Testis (tissue), 5 donors: ENCODE measurements around the gene TADA2A. TPM values are rescaled to one million over a fixed set of nuclear protein-coding genes. Genes with fewer than 3 reads are reported as not detected.

Experiments
- DNase-seq: peaks from one replicate; pipeline ENCODE4 v3.0.0-alpha.2; 2019
- H3K27ac ChIP-seq, 2 donors: fragments of 200-600 bp; sonication (generic); one replicate each; pipeline ENCODE4 v1.5.1; 2019
- H3K27me3 ChIP-seq: fragments of 200-600 bp; sonication (generic); one replicate; pipeline ENCODE4 v1.5.1; 2019
- H3K36me3 ChIP-seq: fragments of 200-600 bp; sonication (generic); one replicate; pipeline ENCODE4 v1.5.1; 2017; ENCODE audit warnings: low read depth; ENCODE audit errors: missing control alignments
- H3K4me1 ChIP-seq: fragments of 200-600 bp; sonication (generic); one replicate; pipeline ENCODE4 v1.5.1; 2019
- H3K4me3 ChIP-seq, 2 donors: fragments of 200-600 bp; sonication (generic); one replicate each; pipeline ENCODE4 v1.5.1; 2017 to 2019
- H3K9me3 ChIP-seq: fragments of 200-600 bp; sonication (generic); one replicate; pipeline ENCODE4 v1.5.1; 2017
- POLR2A ChIP-seq: fragments of 450-650 bp; IDR thresholded peaks from one replicate; pipeline ENCODE4 v1.6.1; 2017; ENCODE audit warnings: antibody characterized with exemption, mild to moderate bottlenecking, moderate library complexity
- WGBS, 2 donors: methylation state at CpG; one replicate each; pipeline ENCODE4 v1.1.5; 2018; 5-methylcytosine and 5-hydroxymethylcytosine counted together
- intact Hi-C: fragments of 100-400 bp; cut with DNase I; formaldehyde crosslinking; loops from one replicate; pipeline ENCODE4 v1.15.1; 2023; ENCODE audit warnings: low total_unique reads
- long read RNA-seq, 2 donors: transcript quantifications; one replicate each; lab custom pipeline, GENCODE V29; 2026
- polyA plus RNA-seq: library from polyadenylated mRNA; stranded (reverse); fragments of 350-450 nt; fragmentation: Illumina TruSeq; extraction: RNeasy Lipid Tissue Mini Kit (QIAGEN cat#74804); gene quantifications from one replicate; pipeline ENCODE4 v1.2.3, GENCODE V29; 2014; ENCODE audit warnings: low read depth, low replicate concordance; ENCODE audit not compliant: insufficient read depth
- total RNA-seq, 2 donors: library from RNA; depleted of rRNA; stranded (reverse); fragments of >200 nt; gene quantifications; one replicate each; pipeline ENCODE4 v1.2.3, GENCODE V29; 2016
- TF ChIP-seq, protein P1 (sequence below), 3 experiments: fragments of 450-650 bp in 2 of 3; fragments of 200-600 bp in 1 of 3; sonication (generic) in 1 of 3; IDR thresholded peaks; one replicate each; pipeline ENCODE4 v1.5.1; 2016 to 2019; ENCODE audit warnings: antibody characterized with exemption in 3 of 3, mild to moderate bottlenecking in 2 of 3, moderate library complexity in 1 of 3

The TADA2A gene, protein sequence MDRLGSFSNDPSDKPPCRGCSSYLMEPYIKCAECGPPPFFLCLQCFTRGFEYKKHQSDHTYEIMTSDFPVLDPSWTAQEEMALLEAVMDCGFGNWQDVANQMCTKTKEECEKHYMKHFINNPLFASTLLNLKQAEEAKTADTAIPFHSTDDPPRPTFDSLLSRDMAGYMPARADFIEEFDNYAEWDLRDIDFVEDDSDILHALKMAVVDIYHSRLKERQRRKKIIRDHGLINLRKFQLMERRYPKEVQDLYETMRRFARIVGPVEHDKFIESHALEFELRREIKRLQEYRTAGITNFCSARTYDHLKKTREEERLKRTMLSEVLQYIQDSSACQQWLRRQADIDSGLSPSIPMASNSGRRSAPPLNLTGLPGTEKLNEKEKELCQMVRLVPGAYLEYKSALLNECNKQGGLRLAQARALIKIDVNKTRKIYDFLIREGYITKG
- 10 to 100 TPM; 44.0 to 62.8 TPM for total RNA-seq
- 33.5 TPM for polyA plus RNA-seq
- long read RNA-seq, donor 1, full-length matches to known transcripts, result 5 of 5 reads
- long read RNA-seq, donor 1, partial matches to known transcripts, result 0 of 5 reads
- long read RNA-seq, donor 1, other reads (novel, unspliced or antisense), result 0 of 5 reads
- long read RNA-seq, donor 2, full-length matches to known transcripts, result 2 of 2 reads
- long read RNA-seq, donor 2, partial matches to known transcripts, result 0 of 2 reads
- long read RNA-seq, donor 2, other reads (novel, unspliced or antisense), result 0 of 2 reads

DNA sequence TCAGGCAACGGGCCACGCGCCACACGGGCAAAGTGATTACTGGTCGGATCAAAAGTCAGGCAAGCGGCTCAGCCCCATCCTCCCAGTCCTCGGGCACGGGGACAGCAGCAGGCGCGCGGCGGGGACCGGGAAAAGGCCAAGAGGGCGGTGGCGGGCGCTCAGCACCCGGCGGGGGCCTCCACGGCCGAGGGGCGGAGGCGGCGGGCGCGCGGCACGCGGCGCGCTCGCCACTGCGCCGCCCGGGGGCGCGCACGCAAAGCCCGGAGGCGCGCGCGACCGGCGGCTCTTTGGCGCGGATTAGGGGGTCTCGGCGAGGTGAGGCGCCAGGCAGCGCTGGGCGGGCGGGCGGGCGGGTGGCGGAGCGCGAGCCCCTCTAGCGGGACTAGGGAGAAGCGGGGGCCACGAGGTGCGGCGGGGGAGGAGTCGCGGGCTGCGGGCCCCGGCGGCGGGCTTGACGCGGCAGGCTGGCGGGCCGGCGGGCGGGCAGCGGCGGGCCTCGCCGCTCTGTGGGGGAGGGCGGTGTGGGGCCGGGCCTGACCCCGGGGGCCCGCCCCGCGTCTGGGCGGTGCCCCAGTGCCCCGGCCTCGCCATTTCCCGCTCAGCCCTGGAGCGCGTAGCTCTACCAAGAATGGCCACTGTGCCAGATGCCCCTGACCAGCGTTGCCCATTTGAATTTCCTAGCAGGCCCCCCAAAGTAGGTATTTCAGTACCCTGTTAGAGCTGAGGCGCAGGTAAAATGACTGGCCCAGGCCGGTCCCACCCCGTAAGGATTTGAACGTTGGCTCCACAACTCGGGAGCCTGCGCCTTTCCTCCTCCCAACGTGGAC, at the start of gene TADA2A, which contains the start of gene ACACA:
TADA2A (plus strand) TSS at position 252 of the 827 bp plus-strand sequence. CDS start 4,480 bp downstream, outside the sequence.
ACACA (minus strand) TSS at position 202 of the 827 bp plus-strand sequence. CDS start 537 bp downstream, outside the sequence.
- no peak for TF ChIP-seq POLR2A
- TF ChIP-seq, protein P1, sequence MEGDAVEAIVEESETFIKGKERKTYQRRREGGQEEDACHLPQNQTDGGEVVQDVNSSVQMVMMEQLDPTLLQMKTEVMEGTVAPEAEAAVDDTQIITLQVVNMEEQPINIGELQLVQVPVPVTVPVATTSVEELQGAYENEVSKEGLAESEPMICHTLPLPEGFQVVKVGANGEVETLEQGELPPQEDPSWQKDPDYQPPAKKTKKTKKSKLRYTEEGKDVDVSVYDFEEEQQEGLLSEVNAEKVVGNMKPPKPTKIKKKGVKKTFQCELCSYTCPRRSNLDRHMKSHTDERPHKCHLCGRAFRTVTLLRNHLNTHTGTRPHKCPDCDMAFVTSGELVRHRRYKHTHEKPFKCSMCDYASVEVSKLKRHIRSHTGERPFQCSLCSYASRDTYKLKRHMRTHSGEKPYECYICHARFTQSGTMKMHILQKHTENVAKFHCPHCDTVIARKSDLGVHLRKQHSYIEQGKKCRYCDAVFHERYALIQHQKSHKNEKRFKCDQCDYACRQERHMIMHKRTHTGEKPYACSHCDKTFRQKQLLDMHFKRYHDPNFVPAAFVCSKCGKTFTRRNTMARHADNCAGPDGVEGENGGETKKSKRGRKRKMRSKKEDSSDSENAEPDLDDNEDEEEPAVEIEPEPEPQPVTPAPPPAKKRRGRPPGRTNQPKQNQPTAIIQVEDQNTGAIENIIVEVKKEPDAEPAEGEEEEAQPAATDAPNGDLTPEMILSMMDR (IDR thresholded peaks at IDR 0.05), result peak in 1 of 3 experiments; percentile 11
- Histone ChIP-seq H3K4me1 (no peaks in the 10 kb centered on the region), H3K9me3 (no peaks in the 10 kb centered on the region), H3K27me3 (no peaks in the 10 kb centered on the region), H3K4me3 (peak within 1 kb of the TSS; percentile 82 to 88), H3K36me3 (no peaks in the 10 kb centered on the region), H3K27ac (peak within 1 kb of the TSS; percentile 73 to 89)
- DNase-seq, result peak; percentile 79
- intact Hi-C loops, result no loop called here
- WGBS, 2 donors, result 0 to 1% methylated on average over 5 to 64 of the region's 98 CpGs

DNA sequence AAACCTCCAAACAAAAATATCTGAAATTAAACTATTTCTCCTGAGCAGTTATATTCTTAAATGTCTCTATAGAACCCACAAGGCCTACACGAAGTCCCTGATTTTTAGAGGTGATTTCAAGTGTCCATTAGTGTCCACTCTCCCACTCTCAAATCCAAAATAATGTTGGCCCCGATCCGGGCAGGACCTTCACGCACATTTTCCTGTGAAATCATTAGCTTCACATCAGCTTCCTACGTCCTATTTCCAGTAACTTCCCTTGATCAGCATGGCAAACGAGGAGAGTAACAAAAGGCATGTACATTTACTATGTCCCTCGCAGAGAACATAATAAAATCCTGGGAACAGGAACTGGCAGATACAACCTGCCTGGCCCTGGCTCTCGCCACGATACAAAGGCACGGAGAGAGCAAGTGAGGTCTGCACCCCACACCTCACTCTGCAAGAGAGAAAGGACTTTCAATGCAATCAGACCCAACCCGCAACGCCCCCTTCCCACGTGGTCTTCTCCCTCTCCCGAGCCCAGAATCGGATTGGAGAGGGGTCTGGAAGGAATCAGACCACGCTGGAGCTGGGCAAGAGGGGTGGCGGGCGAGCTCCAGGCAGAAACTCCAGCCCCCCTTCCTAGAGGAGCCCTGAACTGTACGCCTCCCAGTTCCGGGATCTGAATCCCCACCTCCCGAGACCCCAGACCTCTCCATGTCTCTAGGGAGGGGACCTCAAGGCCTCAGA, 48.4 kb upstream of the TADA2A start:
- Histone ChIP-seq H3K4me3 (peak overlapping the region; percentile 66 to 82), H3K4me1 (peaks cover 14% of the 10 kb centered on the region), H3K9me3 (no peaks in the 10 kb centered on the region), H3K36me3 (no peaks in the 10 kb centered on the region), H3K27me3 (no peaks in the 10 kb centered on the region), H3K27ac (peak overlapping the region; percentile 88 to 94)
- TF ChIP-seq, protein P1 (IDR thresholded peaks at IDR 0.05), result no peak
- no peak for TF ChIP-seq POLR2A
- peak; percentile 71 for DNase-seq
- 0 to 2% methylated on average over 14 to 21 of the region's 21 CpGs for WGBS, 2 donors
- intact Hi-C loops, result no loop called here

DNA sequence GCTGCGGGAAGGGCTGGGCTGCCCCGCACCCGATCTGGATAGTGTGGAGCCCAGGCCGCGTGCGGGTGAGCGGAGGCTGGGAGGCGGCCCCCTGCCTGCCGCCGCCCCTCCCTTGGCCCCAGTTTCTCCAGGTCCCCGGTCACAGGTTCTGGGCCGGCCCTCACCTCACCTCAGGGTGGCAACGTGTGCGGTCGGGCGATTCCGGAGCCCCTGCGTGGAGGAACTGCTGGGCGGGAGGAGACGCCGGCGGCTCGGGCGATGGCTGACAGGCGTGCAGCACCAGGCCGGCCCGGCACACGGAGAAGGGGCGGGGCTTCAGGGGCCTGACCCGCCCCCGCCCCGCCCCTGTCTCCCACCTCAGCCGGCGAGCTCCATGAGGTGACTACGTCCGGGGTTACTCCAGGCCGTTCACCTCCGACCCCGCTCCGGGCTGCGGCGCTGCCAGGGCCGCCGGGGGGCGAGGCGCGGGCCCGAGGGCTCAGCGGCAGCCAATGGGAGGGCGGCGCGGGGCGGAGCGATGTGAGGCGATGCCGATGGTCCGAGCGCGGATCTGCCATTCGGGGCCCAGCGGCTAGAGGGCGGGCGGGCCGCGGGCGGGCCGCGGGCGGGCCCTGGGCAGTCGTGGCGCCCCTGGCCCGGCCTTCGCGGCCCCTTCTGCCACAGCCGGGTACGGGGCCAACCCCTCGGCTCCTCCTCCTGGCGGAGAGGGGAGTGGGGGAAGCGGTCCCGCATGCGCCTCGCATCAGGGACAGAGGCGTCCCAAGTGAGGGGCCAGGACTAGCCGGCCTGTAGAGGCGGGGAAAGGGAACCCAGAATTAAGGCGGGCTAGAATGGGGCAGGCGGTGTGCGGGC, 47.6 kb upstream of the TADA2A start:
- peak overlapping the region; percentile 66 to 82 for H3K4me3 ChIP-seq
- intact Hi-C loops, result no loop called here
- 0 to 2% methylated on average over 10 to 67 of the region's 88 CpGs for WGBS, 2 donors
- no peak for TF ChIP-seq POLR2A
- TF ChIP-seq, protein P1 (IDR thresholded peaks at IDR 0.05), result peak; percentile 19 to 40 (median 30)
- DNase-seq, result peak; percentile 96
- H3K27me3 ChIP-seq, result no peaks in the 10 kb centered on the region
- peaks cover 14% of the 10 kb centered on the region for H3K4me1 ChIP-seq
- peak overlapping the region; percentile 88 to 94 for H3K27ac ChIP-seq
- no peaks in the 10 kb centered on the region for H3K36me3 ChIP-seq
- no peaks in the 10 kb centered on the region for H3K9me3 ChIP-seq
